GM19328 (cell line): ENCODE data around the gene DSCAML1.
A peak's percentile ranks its signal among the peaks of the same experiment; 100 is the strongest.
"Not testable (repeated sequence)": the region's sequence is repeated elsewhere in the genome, so short reads cannot be mapped to it uniquely, and the experiment has no call there.

Source experiments
- ATAC-seq: cut with Tn5 transposase; IDR thresholded peaks from one replicate; pipeline ENCODE4 v1.9.1; 2021; ENCODE audit warnings: mild to moderate bottlenecking, moderate library complexity; ENCODE audit not compliant: unreplicated experiment

DSCAML1 gene

DNA sequence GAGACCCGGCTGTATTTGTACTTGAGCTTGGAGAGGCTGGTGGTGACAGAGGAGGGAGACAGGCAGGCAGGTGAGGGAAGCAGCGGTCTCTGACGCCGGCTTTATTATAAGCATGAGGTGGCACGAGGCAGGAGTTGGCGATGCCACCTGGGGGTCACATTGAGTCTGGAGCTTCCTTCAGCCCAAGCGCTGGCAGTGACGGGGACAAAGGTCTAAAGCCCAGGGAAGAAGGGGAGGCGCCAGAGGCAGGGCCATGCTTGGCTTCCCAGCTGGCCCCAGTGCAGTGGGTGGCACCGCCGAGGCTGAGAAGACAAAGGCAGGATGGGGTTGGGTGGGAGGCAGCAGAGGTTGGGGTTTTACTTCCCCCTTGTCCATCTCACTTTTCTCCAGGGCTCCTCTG, 23.1 kb upstream of the DSCAML1 start:
- ATAC-seq = no peak

DNA sequence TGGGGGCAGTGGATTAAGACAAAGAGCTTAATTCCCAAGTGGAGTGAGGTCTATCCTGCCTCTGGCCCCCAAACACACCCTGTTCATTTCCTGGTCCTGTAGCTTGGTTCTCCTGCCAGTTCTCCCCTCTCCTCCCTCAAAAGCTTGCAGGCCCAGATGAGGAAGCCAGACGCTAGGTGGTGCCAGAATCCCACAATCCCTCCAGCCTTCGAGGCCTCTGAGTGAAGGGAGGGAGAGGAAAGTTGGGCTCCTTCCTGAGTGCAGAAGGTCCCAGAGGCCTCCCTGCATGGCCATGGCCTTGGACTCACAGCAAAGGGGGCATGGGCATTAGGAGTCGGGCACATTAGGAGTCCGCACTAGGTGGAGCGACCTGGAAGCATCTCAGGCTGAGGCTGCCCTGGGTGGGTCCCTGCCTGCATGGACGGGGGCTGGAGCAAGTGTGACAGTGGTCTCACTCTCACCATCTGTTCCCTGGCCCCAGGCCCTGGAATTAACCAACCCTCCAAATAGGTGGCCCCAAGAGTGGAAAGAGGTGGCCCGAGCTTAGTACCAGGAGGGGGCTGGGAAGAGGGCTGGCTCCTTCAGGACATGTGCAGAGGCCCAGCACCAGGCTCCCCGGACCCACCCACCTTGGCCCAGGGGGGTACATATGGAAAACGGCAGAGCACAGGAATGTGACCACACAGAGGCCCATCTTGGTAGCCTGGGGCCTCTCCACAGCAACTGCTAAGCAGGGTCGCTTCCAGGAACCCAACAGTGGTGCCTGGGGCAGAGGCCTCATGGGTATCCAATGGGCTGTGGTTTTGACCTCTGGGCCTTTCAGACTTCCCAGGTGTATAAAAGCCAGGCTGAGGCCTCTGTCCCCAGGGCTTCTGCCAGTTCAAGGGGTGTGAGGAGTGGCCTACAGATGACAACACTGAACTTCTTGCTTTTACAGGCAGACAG, 22.4 kb upstream of the DSCAML1 start:
- no peak for ATAC-seq

DNA sequence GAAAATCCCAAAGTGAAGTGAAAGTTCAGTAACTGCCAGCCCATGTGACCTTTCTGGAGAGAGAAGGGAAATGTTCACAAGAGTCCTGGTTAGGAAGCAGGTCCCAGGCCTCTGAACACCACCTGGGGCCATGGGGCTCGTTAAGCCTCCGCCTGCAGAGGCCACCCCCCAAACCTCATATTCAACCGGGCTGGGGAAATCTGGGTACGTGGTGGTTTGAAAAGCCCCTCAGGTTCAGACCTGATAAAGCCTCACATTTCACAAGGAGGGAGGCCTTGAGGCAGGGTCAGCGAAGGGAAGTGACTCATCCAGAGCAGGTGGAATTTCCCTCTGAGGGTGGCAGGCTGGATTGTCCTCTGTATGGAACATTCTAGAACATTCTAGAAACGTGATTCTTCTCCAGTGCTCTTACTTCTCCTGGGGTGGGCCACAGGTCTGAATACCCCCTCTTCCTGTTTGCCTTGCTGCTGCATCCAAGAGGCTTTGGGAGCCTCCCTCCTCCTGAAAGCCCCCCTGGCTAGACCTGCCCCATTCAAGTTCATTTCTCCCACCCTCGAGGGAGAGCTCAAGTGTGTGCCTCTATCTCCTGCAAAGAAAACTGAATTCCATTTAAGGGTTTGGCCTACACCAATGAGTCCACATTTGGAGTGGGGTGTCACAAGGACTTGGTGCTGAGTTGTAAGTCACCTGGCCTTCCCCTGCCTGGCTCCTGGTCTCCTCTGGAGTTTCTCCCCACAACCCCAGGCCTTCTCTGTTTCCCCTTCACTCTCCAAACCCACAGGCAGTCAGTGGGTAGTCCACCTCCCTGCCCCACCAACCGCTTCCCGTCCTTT, 21.2 kb upstream of the DSCAML1 start:
- no peak for ATAC-seq

DNA sequence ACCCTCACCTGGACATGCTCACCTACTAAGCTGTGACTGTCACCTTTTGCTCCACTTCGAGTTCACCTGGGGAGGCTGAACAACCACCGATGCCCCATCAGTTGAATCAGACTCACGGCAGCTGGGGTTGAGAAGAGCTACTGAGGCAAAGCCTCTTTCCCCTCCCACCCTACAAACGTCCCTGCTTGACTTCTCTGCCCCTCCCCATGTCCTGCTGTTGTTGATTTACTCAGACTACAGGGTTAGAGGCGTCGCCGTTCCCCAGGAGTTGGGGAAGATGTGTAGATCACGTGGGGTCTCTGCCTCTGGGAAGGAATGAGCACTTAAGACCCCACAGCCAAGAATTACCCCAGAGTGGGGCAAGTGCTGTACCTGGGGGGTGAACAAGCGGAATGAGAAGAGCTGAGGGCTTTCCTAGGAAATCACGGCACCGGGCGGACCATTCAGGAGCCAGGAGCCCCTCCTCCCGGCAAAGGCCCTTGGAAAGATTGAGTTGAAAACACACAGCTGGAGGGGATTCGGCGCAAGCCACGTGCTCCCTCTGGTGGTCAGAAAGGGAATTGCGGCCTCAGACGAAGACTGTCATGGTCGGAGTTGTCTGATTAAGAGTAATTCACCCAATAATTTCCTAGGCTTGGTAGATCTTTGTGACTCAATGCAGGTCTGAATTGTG, 20.5 kb upstream of the DSCAML1 start:
- ATAC-seq = no peak

DNA sequence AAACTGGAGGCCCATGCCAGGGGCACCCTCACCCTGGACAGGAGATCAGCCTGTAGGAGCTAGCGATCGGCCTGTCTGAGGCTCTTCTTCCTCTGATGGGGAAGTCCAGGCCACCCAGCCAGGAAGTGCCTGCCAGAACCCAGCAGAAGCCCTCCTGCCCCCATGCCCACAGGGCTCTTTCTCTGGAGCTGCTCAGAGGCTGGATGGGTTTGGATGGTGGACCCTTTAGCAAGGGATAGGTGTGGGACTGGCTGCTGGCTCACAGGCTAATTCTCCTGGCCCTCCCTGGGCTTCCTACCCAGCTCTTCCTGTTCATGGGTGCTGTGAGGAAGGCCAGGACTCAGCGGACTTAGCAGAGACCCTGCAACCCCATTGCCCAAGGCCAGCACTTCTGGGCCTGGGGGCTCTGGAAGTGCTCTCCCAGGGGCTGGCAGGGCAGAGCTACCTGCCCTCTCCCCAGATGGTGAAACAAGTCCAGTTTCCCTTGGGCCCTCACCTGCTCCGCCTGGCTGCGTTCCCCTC, 19.9 kb upstream of the DSCAML1 start:
- ATAC-seq = no peak

DNA sequence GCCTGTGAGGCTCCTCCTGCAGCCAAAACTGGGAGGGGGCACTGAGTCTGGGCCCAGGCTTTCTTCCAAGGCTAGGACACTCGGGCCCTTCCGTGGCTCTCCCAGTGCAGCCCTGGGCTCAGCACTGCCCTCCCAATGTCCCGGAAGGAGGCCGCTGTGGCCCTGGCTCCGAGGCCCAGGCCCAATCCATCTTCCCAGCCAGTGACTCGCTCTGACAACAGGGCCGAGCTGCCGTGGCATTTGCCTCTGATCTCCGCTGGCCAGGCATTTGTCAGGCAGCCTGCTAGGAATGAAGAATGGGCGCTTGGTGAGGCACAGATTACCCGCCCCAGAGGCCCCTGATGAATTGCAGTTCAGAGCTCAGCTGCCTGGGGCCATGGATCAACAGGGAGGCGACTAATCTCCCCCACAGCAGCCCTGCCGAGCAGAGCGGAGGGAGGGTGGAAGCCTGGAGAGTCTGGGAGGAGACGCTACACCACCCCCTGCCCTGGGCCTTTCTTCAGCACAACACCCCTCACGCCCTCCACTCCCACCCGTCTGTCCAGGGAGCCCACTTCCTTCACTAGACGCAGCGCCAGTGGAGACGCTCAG, 19.2 kb upstream of the DSCAML1 start:
- no peak for ATAC-seq

DNA sequence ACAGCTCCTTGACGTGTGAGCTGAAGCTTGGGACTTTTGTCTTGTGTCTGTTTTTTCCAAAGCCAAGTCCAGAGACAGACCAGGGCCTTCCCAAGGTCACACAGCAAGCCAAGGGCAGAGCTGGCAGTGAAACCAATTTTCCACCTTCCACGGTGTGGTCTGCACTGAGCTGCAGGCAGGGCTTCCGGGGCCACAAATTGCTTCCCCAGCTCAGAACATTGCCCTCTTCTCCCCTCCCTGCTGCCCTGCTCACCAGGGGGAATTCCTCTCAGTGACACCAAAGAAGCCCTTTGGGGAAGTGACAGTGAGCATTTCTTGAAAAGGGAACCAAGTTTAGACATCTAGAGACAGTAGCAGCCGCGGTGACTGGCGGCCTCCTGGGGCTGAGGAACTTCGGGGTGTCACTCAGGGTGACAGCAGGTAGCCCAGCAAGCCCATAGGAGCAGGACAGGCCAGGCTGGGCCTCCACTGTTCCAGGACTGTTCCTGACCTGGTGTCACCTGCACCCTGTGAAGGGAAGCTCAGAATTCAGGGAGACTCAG, 18.3 kb upstream of the DSCAML1 start:
- ATAC-seq = peak; percentile 55

DNA sequence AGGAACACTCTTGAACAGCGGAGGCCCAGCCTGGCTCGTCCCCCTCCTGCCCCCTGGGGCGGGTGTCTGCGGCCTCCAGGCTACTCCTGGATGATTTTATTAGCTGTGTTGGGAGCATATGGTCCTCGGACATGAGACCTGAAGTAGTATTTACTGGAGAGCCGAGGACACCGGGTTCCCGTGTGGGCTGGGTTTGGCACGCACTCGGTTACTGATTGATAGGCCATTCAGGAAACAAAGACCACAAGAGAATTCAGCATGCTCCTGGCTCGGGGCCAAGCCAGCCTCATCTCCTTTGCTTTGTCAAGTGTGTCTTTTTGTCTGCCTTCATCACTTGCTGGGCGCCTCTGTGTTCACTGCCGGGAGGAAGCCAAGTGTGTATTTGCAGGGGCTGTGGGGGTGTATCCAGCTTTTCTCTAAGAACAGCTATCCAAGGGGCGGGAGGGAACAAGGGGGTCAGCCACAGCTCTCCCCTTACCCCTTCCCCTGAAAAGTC, 17.8 kb upstream of the DSCAML1 start:
- ATAC-seq = peak; percentile 32

DNA sequence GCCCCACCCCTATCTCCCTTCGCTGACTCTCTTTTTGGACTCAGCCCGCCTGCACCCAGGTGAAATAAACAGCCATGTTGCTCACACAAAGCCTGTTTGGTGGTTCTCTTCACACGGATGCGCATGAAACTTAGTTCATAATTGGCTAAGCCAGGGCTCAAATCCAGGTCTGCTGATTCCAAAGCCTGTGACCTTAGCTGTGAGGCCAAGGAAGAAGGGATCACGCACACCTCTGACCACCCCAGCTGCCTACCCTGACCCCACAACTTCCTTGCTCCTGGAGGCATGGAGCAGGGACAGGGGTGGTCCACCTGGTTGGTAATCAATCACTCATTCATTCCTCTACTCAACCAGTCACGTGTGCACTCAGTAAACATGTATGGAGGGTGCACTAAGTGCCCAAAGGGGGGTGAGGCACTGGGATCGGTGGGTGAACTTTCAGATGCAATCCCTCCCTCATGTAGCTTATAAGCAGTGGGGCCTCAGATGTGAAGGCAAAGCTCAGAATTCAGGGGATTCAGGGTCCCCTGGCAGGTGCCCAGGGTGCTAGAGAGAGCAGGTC, 17.3 kb upstream of the DSCAML1 start:
- no peak for ATAC-seq

DNA sequence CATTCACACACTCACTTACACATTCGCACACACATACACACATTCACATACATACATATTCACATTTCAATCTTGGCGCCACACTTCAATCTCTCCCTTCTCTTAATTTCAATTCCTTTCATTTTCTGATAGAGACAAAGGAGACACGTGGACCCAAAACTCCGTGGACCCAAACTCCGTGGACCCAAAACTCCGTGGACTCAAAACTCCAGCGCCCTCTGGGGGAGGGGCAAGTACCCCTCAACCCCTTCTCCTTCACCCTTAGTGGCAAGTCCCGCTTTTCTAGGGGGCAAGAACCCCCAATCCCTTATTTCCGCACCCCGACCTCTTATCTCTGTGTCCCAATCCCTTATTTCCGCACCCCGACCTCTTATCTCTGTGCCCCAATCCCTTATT, 13.0 kb upstream of the DSCAML1 start:
- not testable (repeated sequence) for ATAC-seq

DNA sequence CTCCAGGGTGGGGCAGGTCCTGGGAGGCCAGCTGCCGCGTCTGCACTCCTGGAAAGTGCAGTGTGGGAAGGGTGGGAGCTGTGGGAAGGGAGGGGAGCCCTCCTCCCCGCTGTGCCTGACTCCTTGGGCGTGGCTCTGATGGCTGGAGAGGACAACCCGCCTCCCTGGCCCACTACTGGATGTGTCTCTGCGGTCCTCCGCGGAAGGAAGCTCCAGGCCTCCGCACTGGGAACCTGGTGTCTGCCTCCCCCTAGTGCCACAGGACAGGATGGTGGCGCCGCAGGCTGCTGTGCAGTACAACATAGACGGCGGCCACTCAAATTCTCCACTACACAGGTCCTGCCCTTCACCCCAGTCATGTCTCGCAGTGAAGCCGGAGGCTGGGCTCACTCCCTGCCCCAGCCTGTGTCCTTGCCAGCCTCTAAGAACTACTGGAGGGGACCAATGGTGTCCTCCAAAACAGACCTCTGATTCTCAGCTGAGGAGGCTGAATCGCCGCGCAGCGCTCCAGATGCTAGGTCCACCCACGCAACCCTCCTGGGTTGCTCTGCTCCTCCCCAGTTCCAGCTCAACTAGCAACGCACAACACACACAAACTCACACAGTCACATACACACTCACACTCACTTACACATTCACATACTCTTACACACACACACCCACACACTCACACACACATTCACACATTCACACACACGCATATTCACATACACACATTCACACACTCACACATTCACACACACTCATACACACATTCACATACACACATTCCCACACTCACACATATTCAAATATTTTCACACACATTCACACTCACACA, 12.4 kb upstream of the DSCAML1 start:
- ATAC-seq = no peak

DNA sequence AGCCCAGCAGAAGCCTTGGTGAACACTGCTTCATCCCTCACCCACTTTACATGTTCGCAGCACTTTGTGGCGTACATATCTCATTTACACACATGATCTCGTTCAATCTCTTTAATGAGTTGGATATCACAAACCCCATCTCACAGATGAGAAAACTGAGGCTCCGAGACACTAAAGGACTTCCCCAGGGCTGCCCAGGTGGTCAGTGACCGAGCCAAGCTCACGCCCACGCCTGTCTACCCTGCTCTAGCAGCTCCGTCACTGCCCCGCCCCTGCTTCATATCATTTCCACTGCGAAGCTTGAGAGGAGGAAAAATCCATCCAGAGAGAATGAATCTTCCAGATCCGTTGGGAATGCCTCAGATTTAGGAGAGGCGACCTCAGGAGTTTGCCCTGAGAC, 11.8 kb upstream of the DSCAML1 start:
- ATAC-seq = no peak

DNA sequence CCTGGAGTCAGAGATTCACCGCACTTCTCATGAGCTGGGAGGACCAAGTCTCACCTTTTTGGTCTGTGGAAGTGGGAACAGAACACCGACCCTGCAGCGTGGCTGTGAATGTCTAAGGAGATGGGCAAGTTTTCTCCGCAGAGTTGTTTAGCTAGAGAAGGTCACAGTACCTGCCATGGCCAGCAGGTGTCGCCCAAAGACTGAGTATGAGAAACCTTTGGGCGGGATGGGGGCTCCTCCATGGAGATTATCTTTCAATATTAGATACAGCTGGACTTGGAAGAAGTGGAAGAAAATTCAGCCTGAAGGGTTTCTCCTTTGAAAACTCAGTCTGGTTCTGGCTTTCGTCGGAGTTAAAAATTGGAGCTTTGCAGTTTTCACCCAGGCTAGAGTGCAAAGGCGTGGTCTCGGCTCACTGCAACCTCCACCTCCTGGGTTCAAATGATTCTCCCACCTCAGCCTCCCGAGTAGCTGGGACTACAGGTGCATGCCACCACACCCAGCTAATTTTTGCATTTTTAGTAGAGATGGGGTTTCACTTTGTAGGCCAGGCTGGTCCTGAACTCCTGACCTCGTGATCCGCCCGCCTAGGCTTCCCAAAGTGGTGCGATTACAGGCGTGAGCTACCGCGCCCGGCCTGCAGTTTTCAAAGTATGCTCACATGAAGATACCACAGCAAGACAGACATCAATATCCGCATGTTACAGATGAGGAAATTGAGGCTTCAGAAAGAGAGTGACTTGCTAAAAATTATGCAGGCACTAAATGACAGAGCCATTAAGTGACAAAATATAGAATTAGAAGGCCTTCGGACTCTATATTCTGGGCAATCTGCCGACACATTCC, 10.7 kb upstream of the DSCAML1 start:
- ATAC-seq = no peak

DNA sequence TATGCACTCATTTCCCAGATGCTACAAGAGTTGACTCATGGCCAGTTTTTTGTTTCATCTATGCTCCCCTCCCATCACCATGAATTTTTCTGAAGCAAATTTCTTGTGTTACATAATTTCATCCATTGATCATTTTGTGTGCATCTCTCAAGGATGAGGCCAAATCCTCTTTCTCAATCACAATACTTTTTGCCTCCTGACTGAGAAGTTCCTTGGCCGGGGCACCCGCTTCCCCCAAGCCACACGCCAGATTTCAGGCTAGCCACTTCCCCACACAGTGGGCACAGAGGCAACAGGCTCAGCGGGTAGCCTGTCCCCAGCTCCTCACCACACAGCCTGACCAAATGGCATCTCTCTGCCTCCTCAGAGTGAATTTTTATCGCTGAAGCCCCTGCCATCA, 9.8 kb upstream of the DSCAML1 start:
- no peak for ATAC-seq

DNA sequence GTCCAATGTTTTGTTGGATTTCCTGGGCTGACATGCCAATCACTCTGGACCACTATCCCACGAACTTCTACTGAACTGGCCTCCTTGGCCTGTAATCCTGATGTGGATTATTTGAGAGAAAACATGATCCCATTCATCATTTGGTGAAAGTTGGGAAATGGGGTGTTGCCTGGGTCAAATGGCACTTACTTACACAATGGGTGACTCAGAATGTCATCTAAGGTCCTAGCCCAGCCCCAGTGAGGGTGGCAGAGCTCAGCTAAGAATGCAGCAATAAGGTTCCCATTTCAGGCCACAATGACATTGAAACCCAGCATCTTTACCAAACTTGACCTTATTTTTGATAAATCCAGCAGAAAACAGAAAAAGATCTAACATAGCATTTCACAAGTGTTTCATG, 8.0 kb upstream of the DSCAML1 start:
- no peak for ATAC-seq

DNA sequence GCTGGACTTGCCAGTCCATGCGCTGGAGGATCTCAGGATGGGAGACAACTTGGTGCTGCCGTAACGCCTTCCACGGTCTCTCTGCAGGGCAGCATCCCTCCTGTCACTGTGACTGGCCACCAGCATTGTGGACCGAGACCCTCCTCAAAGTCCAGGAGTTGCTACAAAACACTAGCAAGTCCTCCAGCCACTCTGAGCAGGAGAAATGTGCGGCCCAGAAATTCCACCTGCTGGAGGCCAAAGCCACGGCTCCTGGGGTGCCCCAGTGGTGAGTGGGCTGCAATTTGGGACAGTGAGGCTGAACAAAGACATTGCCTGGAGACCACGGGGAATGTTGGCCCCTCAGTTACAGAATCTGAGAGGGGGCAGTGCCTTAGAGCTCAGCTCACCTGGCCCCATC, 6.9 kb upstream of the DSCAML1 start:
- ATAC-seq = no peak

DNA sequence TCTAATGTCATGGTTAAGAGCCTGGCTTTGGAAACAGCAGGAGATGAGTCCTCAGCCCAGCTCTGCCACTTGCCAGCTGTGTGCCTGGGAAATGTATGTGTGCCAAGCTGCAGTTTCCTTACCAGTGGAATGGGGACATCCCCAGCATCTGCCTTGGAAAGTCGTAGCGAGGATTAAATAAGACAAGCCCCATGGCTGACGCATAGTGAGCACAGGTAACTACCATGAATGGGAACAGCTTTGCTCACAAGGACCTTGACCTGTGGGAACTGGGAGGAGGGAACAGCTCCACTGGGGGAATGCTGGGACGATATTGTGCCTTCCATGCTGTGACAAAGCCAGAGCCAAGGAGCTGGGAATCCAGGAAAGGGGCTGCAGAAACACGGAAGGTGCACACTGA, 2.6 kb upstream of the DSCAML1 start:
- no peak for ATAC-seq

DNA sequence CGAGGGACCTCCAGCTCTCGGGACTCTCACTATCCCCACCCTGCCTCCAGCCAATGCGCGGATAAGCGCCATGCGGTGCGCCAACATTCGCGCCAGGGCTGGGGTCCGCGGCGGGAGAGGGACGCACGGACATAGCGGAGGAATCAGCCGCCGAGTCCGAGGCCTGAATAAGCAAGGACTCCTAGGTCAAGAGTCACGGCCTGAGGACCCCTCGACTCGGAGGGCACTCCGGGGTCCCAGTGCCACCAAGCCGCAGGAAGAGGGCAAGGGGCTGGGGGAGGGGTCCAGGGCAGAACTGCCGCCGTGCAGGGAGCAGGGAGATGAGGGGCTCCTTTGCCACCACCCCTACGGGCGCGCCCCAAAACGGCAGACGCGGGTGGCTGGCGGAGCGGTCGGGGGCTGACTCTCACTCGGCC, 552 bp downstream of the DSCAML1 start:
- no peak for ATAC-seq
